SK-N-MC (cell line): Measurements from ENCODE around the gene PRDM16.
A peak's percentile ranks its signal among the peaks of the same experiment; 100 is the strongest.

Experiments used
- EZH2 ChIP-seq: fragments of 200-600 bp; sonication (generic); IDR thresholded peaks from one replicate; pipeline ENCODE4 v1.6.1; 2017; ENCODE audit warnings: antibody characterized with exemption
- FOXP2 ChIP-seq: optimal IDR thresholded peaks from 2 replicates; pipeline ENCODE3; 2011; ENCODE audit warnings: mild to moderate bottlenecking, moderate library complexity; ENCODE audit not compliant: insufficient read depth; ENCODE audit errors: extremely low read length, control extremely low read depth
- POLR2AphosphoS5 ChIP-seq: IDR thresholded peaks from 2 replicates; pipeline ENCODE4 v1.6.1; 2012; ENCODE audit warnings: mild to moderate bottlenecking, low read depth, low read length, borderline replicate concordance

DNA sequence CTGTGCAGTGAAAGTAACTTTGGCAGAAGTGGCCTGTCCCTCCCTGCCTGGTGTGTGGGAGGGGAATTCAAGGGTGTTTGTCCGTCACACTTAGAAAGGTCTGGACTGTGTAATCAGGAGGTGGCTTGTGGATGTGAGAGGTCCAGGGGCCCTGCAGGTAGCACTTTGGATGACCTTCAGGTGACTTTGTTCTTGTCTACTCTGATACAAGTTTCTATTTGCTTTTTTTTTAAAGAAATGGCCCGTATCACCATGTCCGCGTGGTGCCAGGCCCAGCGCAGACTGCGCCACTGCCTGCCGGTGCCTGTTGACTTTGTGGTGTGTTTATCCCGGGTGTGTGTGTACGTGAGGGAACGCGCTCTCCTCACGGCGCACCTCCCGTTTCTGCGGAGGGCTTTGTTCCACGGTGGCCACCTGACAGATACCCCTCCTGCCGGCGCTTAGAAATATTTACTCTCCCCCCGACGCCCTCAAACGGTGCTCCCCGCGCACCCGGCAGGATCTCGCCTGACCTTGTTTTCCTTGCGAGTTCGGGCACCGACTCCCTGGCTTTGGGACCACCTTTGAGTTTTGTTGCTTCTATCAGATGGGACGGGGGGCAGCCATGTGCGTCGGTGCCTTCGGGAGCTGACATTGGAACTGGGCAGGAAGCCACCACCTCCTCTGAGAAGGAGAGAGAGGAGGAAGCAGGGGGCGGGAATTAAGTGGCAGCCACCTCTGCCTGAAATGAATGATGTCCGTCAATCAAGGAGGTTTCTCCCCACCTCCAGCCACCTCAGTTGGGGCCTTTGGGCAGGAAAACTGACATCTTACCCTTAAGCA, 119.4 kb downstream of the PRDM16 start:
- TF ChIP-seq EZH2 = peak; percentile 87
- no peak for TF ChIP-seq POLR2AphosphoS5
- TF ChIP-seq FOXP2 = no peak
